ENCODE data around the gene KIDINS220.

Gene KIDINS220

DNA sequence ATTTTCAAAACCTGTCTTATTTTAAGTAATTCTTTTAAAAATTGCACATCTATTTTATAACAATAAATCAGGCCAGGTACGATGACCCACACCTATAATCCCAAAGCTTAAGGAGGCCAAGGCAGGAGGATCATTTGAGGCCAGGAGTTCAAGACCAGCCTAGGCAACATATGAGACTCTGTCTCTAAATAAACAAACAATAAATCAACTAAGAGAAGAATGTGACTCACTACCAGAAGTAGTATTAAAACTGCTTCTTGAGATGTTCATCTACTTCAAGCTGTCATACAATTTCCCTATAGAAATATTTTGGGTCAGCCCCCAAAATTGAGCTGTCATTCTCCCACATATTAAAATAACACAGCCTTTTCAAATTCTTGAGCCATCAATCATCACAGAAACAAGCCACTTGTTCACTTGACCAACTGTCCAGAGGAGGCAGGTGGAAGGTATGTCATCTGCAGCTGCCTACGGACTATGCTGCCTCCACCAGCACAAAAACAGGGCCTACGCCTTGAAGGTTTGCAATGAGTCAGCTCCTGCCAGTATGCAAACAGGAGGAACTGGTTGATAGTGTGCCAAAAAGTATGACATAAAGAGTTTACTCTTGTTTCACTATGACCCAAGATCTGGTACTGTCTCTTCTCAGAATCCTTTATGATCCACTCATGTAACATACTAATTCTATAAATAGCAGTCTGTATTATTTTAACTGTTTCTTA lies 33.6 kb downstream of the KIDINS220 start:
- H3K36me3 Mint-ChIP-seq, result peaks cover 32% of the 10 kb centered on the region
- H3K27ac Mint-ChIP-seq, result peak overlapping the region; percentile 81
- H3K4me1 Mint-ChIP-seq (ENCODE audit: low read depth), result peaks cover 23% of the 10 kb centered on the region

DNA sequence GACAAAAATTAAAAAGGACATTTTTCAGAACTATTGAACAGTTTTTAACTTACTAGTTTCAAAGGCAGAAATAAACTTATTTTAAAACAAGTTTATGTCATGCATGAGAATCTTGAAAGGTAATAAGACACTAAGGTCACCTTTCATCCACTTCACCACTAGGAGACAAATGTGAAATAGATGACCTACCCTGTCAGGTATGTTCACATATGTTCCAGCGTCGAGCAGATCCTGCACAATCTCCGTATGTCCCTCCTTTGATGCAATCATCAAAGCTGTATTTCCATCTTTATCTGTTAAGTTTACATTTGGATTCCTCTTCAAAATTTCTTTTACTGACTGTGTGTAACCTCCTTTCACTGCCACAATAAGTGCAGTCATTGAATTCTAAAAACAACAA lies 34.7 kb downstream of the KIDINS220 start:
- peaks cover 29% of the 10 kb centered on the region for H3K36me3 Mint-ChIP-seq
- peak overlapping the region; percentile 5 for H3K27ac Mint-ChIP-seq
- no peaks in the 10 kb centered on the region for H3K9me3 Mint-ChIP-seq (ENCODE audit: low read depth)
- peaks cover 29% of the 10 kb centered on the region for H3K4me1 Mint-ChIP-seq (ENCODE audit: low read depth)
- H3K4me3 Mint-ChIP-seq, result no peak overlapping the region
- H3K27me3 Mint-ChIP-seq, result no peaks in the 10 kb centered on the region

More for the DNA sequence above, 33.6 kb downstream of the KIDINS220 start:
- Mint-ChIP-seq H3K27me3 (no peaks in the 10 kb centered on the region), H3K4me3 (no peak overlapping the region), H3K9me3 (ENCODE audit: low read depth) (no peaks in the 10 kb centered on the region)

DNA sequence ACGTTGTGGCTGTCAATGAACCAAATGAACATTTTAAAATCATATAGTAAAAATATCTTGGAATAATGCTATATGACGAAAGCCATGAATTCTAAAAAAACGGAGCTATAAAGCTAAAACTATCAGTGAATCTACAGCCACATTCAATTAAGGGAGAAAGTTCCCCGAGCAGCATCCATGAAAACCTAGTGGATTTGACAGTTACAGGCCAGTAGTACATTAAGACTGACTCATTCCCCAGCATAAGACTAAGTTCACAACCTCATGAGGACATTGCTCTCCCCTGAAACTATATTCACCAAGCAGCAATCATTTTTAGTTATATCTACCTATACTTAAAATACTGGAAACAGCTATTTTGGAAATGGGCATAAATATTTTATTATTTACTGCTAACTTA lies 36.6 kb downstream of the KIDINS220 start:
- no peaks in the 10 kb centered on the region for H3K27me3 Mint-ChIP-seq
- H3K36me3 Mint-ChIP-seq, result peaks cover 32% of the 10 kb centered on the region
- H3K4me3 Mint-ChIP-seq, result no peak overlapping the region
- H3K9me3 Mint-ChIP-seq (ENCODE audit: low read depth), result no peaks in the 10 kb centered on the region
- H3K4me1 Mint-ChIP-seq (ENCODE audit: low read depth), result peaks cover 42% of the 10 kb centered on the region
- H3K27ac Mint-ChIP-seq, result no peak overlapping the region

DNA sequence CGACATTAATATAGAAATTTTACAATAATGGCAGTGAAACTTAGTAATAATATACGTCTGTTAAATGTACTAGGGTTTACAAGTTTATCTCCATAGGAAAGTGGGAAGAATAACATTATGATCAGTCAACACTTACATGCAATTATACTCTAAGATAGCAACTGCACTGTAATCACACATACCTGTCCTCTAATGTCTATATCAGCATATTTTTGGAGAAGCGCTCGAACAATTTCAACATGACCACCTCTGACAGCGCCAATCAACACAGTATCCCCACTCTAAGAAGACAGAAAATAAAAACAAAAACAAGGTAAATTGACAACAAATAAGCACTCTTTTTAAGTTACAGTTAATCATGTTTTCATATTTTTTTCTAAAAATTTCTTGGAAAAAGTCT lies 37.2 kb downstream of the KIDINS220 start:
- Mint-ChIP-seq H3K4me1 (ENCODE audit: low read depth) (peaks cover 40% of the 10 kb centered on the region), H3K27me3 (no peaks in the 10 kb centered on the region), H3K36me3 (peaks cover 31% of the 10 kb centered on the region), H3K9me3 (ENCODE audit: low read depth) (no peaks in the 10 kb centered on the region), H3K27ac (no peak overlapping the region), H3K4me3 (no peak overlapping the region)

DNA sequence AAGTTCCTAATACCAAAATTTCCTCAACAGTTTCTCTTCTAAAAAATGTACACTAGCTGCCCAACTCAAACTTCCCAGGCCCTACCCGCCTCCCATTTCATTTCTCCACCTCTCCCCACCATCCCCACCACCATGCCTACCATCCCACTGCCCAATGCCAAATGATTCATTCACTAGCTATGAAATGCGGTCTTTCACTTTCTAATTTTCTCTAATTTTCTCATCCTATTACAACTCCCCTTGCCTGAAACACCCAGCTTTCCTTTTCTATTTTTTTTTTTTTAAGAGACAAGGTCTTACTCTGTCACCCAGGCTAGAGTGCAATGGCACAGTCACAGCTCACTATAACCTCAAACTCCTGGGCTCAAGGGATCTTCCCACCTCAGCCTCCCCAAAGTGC lies 38.4 kb downstream of the KIDINS220 start:
- Mint-ChIP-seq H3K27ac (no peak overlapping the region), H3K27me3 (no peaks in the 10 kb centered on the region), H3K4me1 (ENCODE audit: low read depth) (peaks cover 31% of the 10 kb centered on the region), H3K4me3 (no peak overlapping the region), H3K9me3 (ENCODE audit: low read depth) (no peaks in the 10 kb centered on the region), H3K36me3 (peaks cover 35% of the 10 kb centered on the region)

DNA sequence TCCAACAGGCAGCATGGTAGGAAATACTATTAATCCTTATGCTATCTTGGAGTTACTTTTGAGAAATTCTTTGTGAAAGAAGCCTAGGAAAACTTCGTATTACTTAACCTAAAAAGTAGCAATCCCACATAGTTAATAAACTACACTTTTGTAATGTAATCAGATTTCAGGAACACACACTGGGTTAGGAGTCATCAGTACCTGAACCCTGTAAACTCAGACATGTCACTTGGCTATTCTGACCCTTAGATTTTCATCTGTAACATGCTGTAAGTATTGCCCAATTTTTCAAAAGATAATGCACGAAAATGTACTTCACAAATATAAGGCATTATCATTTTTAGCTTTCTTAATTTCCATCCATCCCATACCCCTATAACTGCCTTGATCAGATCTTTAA lies 39.0 kb downstream of the KIDINS220 start:
- no peaks in the 10 kb centered on the region for H3K27me3 Mint-ChIP-seq
- peaks cover 27% of the 10 kb centered on the region for H3K4me1 Mint-ChIP-seq (ENCODE audit: low read depth)
- no peaks in the 10 kb centered on the region for H3K9me3 Mint-ChIP-seq (ENCODE audit: low read depth)
- H3K27ac Mint-ChIP-seq, result no peak overlapping the region
- peaks cover 33% of the 10 kb centered on the region for H3K36me3 Mint-ChIP-seq
- H3K4me3 Mint-ChIP-seq, result no peak overlapping the region

DNA sequence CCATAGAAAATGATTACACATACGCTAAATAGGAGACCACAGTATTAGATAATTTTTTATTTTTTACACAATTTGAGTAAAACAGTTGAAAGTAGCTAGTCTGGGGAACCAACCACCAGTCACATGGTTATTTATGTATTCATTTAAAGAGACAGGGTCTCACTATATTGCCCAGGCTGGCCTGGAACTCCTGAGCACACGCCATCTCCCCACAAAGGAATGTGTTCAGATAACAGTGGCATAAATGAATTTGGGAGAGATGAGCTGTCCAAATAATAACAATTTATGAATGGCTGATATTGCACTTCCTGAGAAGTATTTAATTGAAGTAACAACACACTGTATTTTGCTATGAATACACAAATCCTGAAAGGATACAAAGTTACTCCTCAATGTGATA lies 39.7 kb downstream of the KIDINS220 start:
- Mint-ChIP-seq H3K9me3 (ENCODE audit: low read depth) (no peaks in the 10 kb centered on the region), H3K27me3 (no peaks in the 10 kb centered on the region), H3K4me1 (ENCODE audit: low read depth) (peaks cover 27% of the 10 kb centered on the region), H3K4me3 (no peak overlapping the region), H3K27ac (no peak overlapping the region), H3K36me3 (peaks cover 30% of the 10 kb centered on the region)

DNA sequence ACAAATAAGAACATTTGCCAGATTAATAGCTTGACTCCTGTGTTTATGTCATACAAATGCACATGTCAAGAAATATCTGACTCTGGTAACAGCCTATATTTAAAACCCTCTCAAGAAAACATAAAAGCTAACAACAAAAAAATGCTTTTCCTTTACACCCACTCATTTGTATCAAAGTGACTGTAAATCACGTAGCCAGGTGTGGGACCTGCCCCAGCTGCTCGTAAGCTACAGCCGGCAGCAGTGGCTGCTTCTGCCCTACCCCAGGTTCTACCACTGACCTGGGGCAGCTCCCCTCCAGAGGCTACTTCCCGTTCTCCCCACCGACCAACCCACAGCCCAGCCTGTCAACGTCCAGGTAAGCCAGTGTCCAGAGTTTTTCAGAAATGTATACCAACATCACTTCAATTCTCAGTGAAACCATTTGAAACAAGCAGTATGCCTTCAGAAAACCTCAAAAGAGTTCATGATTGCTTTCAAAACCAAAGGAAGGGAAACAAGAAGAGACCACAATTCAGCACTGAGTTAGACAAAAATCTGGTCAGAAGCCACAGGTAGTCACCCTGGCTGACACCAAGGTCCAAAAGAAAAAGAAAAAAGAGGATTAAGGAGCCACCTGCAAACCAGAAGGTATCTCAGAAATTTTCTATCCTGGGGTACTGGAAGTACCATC lies 40.4 kb downstream of the KIDINS220 start:
- Mint-ChIP-seq H3K36me3 (peaks cover 26% of the 10 kb centered on the region), H3K4me1 (ENCODE audit: low read depth) (peaks cover 23% of the 10 kb centered on the region), H3K27ac (peak overlapping the region; percentile 50), H3K9me3 (ENCODE audit: low read depth) (no peaks in the 10 kb centered on the region), H3K27me3 (no peaks in the 10 kb centered on the region), H3K4me3 (no peak overlapping the region)

DNA sequence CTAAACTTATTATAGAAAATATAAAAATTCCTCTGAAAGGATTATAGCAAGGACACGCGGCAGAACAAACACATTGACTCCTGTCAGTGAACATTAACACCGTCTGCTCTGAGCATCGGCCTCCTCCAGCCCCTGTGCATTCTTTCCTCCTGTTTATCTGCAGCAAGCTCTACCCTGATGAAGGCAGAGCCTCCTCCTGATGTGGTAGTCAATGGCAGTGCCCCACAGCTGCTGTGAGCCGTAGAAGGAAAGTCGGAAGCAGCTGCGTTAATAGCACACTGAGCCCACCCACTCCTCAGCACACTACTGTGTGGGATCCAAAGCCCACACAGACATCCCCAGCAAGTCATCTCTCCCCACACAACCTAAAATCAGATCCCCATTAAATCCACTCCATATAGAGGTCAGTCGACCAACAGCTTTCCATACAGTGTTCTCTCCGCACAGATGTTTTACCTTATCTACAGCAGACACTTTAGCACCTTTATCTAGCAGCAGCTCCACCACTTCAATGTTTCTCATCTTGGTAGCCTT lies 41.0 kb downstream of the KIDINS220 start:
- H3K9me3 Mint-ChIP-seq (ENCODE audit: low read depth), result no peaks in the 10 kb centered on the region
- peaks cover 21% of the 10 kb centered on the region for H3K36me3 Mint-ChIP-seq
- peak overlapping the region; percentile 8 for H3K27ac Mint-ChIP-seq
- peaks cover 19% of the 10 kb centered on the region for H3K4me1 Mint-ChIP-seq (ENCODE audit: low read depth)
- H3K4me3 Mint-ChIP-seq, result no peak overlapping the region
- no peaks in the 10 kb centered on the region for H3K27me3 Mint-ChIP-seq

DNA sequence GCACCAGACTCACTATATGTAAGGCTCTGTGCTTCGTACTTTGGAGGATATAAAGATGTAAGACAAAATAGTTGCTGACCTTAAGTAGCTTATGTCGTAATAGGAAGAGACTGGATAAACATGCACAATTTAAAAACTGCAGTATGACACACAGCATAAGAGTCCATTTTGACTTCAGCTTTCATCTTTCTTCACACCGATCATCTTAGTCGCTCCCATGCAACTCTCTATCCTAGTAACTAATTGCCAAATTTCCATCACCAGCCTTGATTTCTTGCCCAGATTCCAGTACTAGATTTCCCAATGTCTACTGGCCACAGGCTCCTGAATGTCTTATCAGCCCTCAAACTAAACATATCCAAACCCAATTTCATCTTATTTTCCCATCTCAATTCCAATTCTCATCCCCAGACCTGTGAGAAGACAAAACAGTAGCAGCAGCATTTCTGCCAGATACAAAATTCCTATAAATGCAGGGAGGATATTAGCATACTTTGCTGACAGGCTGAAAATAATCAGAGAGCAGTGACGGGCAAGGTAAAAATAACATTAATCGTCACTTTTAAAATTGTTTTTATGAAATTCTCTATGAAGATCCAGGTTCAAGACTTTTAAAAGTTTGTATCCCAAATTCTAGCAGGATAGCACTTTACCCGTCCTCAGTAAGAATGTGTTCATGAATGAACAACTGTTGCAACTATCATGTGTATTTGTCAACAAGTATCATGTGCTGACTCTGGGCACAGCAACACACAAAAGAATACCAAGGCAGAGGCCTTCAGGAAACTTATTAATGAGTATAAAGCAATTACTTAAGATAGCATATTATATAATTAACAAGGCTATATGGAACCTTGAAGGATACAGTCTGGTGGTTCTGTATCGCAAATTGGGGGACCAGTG lies 42.2 kb downstream of the KIDINS220 start:
- Mint-ChIP-seq H3K4me3 (no peak overlapping the region), H3K27ac (no peak overlapping the region), H3K36me3 (peaks cover 22% of the 10 kb centered on the region), H3K9me3 (ENCODE audit: low read depth) (no peaks in the 10 kb centered on the region), H3K4me1 (ENCODE audit: low read depth) (peaks cover 19% of the 10 kb centered on the region), H3K27me3 (no peaks in the 10 kb centered on the region)

DNA sequence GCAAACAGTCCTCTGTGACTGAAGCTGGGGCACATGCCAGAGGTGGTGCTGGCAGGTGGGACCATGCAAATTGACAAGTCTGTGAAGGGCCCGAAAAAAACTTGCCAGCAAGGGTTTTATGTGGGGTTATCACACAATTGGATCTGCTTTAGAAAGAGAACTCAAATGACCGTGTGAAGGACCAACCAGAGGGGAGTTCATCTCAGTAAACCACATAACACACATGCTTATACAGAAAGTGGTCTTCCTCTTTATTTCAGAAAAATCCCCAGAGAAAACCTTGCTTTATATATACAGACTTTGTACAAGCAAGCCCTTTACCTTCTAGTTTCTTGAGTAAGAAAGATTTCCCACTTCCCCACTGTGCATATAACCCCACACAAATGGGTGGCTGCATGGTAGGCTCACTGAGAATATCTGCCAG lies 46.7 kb downstream of the KIDINS220 start:
- no peaks in the 10 kb centered on the region for H3K4me1 Mint-ChIP-seq (ENCODE audit: low read depth)
- H3K4me3 Mint-ChIP-seq, result no peak overlapping the region
- no peak overlapping the region for H3K27ac Mint-ChIP-seq
- peaks cover 31% of the 10 kb centered on the region for H3K36me3 Mint-ChIP-seq
- no peaks in the 10 kb centered on the region for H3K27me3 Mint-ChIP-seq
- H3K9me3 Mint-ChIP-seq (ENCODE audit: low read depth), result no peaks in the 10 kb centered on the region

DNA sequence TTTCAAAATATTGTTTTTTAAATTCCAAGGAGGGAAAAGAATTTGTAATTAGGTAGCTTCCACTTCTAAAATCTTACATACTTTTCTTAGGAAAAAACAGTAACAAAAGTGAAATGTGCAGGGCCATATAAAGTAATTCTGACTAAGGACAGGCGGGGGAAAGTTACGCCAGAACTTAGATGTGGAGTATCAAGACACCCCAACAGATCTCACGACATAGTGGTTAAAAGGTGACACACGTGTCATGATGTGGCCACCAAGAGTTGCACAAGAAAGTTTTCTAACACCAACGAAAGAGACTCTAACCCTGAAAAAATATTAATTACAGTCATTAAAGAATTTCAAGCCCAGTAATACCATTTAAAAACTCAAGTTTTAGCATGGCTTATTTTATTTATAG lies 51.0 kb downstream of the KIDINS220 start:
- no peaks in the 10 kb centered on the region for H3K27me3 Mint-ChIP-seq

DNA sequence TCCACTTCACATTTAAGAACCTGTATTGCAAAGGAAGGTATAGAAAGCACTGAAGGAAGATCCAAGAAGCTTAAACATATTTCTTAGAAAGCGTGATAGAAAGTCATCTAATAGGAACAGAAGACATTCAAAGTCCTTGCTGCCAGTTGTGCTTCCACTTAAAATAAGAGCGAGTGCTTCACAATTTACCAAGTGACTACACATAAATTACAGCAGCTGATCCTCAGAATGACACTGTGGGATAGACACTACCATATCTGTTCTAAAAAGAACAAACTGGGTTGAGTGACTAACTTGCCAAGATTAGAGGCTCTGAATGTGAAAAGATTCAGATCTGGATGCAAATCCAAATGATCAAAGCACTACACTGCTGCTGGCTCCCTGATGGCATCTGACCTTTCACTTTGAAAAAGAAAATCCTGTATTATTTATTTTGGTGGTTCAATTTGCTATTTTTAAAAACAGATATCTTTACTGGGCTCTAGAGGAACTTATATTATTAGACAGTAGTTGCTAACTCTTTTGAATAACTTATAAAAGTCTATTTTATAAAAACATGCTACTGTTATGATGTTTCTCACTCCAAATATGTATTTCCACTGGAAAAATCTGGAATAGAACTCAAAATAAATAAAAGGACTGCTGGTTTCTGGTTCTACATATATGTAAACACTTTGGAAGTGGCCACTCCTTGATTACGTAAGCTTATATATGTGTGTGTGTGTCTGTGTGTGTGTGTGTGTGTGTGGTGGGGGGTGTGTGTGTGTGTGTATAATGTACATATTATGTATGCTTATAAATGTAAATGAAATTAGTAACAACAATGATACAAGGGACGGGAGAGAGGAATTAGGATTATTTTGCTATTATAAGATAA lies 57.4 kb downstream of the KIDINS220 start:
- Mint-ChIP-seq H3K27me3 (no peaks in the 10 kb centered on the region), H3K4me3 (no peak overlapping the region), H3K27ac (no peak overlapping the region), H3K9me3 (ENCODE audit: low read depth) (no peaks in the 10 kb centered on the region), H3K36me3 (peaks cover 40% of the 10 kb centered on the region), H3K4me1 (ENCODE audit: low read depth) (peaks cover 10% of the 10 kb centered on the region)

More for the DNA sequence above, 51.0 kb downstream of the KIDINS220 start:
- Mint-ChIP-seq H3K4me1 (ENCODE audit: low read depth) (peaks cover 10% of the 10 kb centered on the region), H3K36me3 (peaks cover 45% of the 10 kb centered on the region), H3K9me3 (ENCODE audit: low read depth) (no peaks in the 10 kb centered on the region), H3K27ac (no peak overlapping the region), H3K4me3 (no peak overlapping the region)

DNA sequence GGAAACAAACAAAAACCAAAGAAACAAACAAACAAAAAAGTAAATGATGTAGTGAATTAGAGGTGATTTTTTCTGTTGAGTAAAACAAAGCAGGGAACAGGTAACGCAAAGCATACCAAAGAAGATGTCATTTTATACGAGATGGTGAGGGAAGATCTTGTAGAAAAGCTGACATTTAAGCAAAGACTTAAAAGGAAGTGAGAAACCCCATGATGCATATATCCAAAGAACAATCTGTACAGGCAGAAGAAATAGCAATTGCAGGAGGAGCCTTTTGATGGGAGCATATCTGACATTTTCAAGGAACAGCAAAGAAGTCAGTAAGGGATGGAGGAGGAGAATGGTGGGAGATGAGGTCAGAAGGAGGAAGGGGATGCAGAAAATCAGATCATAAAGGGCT lies 63.0 kb downstream of the KIDINS220 start:
- Mint-ChIP-seq H3K27me3 (no peaks in the 10 kb centered on the region), H3K4me3 (no peak overlapping the region), H3K27ac (no peak overlapping the region), H3K36me3 (peaks cover 31% of the 10 kb centered on the region), H3K4me1 (ENCODE audit: low read depth) (no peaks in the 10 kb centered on the region), H3K9me3 (ENCODE audit: low read depth) (no peaks in the 10 kb centered on the region)
